ENCODE results near the gene SELENON.

DNA sequence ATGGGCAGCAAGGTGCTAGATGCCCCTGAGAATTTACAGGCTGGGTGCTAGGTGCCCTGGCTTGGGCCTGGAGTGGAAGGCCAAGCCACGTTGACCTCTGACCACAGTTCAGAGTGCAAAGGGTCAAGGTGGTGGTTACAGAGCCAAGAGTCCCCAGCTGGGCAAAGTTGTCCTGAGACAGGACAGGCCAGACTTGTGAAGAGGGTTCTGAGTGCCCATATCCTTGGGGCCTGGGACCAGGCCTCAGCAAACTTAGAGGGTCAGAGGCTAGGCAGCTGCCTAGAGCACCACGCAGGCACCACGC lies 18.9 kb upstream of the SELENON start:
- TF ChIP-seq TCF12 (IDR thresholded peaks at IDR 0.05) (no peak), MEF2A (IDR thresholded peaks at IDR 0.05; ENCODE audit: borderline replicate concordance, low read depth) (no peak), CTCF (IDR thresholded peaks at IDR 0.05) (no peak), CHD2 (IDR thresholded peaks at IDR 0.05; ENCODE audit: low read length, partially characterized antibody) (no peak), RAD21 (IDR thresholded peaks at IDR 0.05; ENCODE audit: low read length) (no peak)

Data from SK-N-SH (cell line).